DMS 273 treated with DMSO at 0.1 percent for 48 hours (cell line): ENCODE data around the gene NNMT.
A peak's percentile ranks its signal among the peaks of the same experiment; 100 is the strongest.
"Not testable (repeated sequence)": the region's sequence is repeated elsewhere in the genome, so short reads cannot be mapped to it uniquely, and the experiment has no call there.

Experiments used
- DNase-seq: peaks from one replicate; lab custom pipeline; 2025; lab: John Stamatoyannopoulos, UW

The NNMT gene

GRCh38 chr11:114310095-114310494 is 13.9 kb downstream of the NNMT start:
- DNase-seq = no peak

- DNase-seq = no peak
These were observed 15.7 kb downstream of the NNMT start for GRCh38 chr11:114311946-114312345.

DNA sequence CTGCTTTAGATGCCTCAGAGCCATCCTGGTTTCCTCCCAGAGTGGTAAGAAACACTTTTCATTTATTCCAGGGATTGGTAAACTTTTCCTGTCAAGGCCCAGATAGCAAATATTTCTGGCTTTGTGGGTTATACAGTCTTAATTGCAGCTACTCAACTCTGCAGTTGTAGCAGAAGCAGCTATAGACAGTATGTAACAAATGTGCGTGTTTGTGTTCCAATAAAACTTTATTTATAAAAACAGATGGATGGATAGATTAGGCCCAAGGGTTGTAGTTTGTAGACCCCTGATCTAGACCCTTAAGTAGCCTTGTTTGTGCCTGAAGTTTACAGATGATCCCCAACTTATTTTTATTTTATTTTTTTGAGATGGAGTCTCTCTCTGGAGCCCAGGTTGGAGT is 17.9 kb downstream of the NNMT start:
- no peak for DNase-seq

GRCh38 chr11:114315749-114316368 is 19.7 kb downstream of the NNMT start:
- DNase-seq = no peak

- no peak for DNase-seq
These were observed 21.0 kb downstream of the NNMT start for GRCh38 chr11:114316980-114317786.

- DNase-seq = no peak
These were observed 21.6 kb downstream of the NNMT start for GRCh38 chr11:114317787-114318137.

GRCh38 chr11:114318361-114318760 is 22.2 kb downstream of the NNMT start:
- no peak for DNase-seq

- DNase-seq = no peak
These were observed 23.6 kb downstream of the NNMT start for GRCh38 chr11:114319716-114320328.

DNA sequence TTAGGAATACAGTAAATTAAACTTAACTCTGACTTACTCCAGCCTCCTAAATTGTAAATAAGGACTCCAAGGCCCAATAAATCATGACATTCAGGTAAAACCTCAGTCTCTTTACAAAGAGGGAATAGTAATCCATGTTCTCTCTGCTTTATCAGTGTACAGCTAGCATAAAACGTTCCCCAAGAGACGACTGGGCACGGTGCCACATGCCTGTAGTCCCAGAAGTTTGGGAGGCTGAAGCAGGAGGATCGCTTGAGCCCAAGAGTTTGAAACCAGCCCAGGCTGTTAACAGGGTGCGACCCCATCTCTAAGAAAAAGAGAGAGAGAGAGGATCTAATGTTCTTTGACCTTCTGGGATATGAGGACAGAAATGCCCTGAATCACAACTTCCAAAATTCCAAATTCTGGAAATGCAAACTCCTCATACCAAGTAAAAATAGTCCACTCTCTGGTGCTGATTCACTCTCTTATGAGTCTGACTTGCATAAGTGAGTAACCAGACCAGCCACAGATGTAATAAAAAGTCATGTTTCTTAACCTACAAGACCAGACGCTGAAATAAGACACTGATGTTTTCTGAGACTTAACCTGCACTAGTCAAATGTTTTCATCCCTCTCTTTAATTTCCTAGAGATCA is 25.5 kb downstream of the NNMT start:
- no peak for DNase-seq

GRCh38 chr11:114322934-114323333 is 26.7 kb downstream of the NNMT start:
- no peak for DNase-seq

GRCh38 chr11:114326151-114326550 is 30.0 kb downstream of the NNMT start:
- DNase-seq = no peak

DNA sequence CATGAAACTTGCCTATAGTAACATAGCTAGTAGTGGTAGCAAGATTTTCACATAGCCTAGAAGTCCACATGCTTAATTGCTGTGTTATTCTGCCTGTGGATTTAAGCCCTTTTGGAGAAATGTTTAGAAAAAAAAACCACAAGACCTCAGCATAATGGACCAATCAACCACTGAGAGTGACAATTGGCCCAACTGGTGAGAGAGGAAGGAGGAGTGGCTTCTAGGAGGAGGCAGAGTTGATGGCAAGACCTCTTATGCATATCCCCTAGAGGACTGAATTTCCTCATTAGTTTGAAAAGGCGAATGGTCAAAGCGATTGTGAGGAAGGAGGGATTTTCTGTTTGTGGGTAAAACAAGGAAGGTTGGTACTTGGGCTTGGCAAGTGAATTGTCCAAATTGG is 30.6 kb downstream of the NNMT start:
- DNase-seq = no peak

- no peak for DNase-seq
These were observed 34.2 kb downstream of the NNMT start for GRCh38 chr11:114330373-114330772.

DNA sequence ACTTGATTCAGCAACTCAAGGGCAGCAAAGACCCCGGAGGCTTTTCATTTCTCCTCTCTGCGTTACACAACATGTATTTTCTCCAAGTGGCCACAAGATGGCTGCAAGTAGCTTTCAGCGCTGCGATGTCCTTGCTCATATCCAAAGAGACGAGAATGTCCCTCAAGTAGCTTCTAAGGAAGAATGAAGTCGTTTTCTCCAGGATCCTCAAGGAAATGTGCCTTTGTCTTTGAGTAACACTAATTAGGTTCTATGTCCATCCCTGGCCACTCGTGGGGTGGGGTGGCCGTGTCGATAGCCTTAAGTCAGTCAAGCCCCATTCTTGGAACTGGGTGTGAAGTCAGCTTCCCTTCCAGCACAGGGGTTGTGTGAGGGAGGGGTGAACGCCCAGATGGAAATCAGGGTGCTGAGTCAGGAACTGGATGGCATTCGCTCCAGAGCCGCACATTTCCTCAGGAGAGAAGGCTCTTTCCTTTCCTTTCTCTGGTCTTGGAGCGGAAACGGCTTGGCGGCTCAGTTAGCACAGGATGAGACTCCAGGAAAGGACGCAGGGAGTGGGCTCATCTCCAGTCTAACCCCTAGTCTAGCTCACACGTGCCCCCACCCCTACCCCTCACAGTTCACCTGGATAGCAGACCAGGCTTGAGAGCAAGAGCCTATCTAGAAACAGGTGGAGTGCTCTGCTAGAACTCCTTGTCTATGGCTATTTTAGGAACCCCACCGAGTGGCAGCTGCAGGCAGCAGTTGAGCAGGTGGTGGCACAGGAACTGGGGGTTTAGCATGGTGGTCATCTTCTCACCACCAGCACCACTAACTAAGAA is 44.3 kb downstream of the NNMT start:
- DNase-seq = peak; percentile 15

GRCh38 chr11:114341667-114342066 is 45.5 kb downstream of the NNMT start:
- DNase-seq = not testable (repeated sequence)

DNA sequence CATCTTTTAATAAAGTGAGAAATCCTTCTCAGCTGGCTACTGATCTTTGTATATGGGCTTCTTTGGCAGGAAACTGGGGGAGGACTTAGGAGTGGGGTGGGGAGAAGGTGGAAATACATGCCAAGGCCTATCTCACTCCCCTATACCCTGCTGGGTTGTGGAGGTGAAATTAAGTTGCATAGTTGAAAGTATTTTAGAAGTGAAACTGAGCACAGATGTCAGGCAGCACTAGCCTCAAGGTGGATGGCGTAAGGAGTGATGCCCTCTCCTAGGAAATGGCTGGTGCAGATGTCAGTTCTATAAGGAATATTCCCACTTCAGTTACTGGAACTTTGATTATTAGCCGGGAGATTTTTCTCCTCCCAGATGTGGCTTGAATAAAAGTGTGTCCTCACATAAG is 46.3 kb downstream of the NNMT start:
- no peak for DNase-seq

GRCh38 chr11:114343020-114343419 is 46.8 kb downstream of the NNMT start:
- no peak for DNase-seq

DNA sequence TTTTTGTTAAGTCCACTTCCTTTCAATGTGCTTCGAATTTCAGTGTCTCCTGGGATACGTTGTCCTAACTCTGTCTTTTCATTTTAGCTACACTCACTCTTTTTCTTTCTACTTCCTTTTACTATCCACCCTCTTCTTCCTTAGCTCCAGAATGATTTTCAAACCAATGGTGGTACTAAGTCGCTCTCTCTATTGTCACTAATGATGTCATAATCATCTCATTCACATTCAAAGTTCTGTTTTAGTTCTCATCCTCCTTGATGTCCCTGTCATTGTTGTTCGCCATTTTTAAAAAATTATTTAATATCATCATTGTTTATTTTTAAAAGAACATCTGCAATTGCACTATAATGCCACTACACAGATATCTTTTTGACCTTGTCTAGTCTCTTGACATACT is 47.3 kb downstream of the NNMT start:
- no peak for DNase-seq

DNA sequence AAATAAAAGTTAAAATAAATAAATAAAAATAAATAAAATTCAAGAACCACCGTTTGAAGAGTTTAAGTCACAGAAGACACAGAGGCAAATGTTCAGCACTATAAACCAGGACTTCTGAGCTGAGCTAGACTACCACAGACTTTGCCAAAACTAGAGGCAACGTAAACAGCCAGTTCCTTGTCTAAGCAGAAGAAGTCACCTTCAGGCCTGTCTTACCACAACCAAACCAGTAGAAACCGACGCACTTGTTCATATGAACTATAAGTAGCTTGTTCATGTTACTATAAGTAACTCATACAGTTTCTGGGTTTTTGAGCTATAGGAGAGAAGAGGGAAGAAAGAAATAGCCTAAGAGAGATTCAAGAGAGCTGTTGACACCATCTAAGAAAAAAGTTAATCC is 48.3 kb downstream of the NNMT start:
- no peak for DNase-seq

DNA sequence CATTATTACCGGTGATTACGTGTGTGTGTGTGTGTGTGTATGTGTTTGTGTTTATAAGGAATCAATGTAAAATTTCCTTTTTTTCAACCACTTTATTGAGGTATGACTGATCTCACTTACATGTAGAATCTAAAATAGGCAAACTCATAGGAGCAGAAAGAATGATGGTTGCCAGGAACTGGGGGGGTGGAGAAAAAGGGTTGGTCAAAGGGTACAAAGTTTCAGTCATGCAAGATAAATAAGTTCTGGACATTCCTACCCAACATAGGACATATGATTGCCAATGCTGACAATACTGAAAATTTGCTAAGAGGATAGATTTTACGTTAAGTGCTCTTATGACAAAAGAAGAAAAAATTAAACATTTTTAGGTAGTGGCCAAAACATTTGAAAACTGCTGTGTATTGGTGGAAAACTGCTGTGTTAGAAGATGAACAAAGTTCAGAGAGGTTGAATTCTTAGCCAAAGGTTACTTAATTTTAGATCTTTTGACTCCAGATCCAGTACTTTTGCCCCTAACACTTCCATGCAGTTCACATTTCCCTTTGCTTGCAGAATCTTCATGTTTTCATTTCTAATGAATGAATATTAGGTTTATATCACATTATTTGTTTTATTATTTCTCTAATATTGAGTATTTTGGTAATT is 49.5 kb downstream of the NNMT start:
- DNase-seq = no peak

DNA sequence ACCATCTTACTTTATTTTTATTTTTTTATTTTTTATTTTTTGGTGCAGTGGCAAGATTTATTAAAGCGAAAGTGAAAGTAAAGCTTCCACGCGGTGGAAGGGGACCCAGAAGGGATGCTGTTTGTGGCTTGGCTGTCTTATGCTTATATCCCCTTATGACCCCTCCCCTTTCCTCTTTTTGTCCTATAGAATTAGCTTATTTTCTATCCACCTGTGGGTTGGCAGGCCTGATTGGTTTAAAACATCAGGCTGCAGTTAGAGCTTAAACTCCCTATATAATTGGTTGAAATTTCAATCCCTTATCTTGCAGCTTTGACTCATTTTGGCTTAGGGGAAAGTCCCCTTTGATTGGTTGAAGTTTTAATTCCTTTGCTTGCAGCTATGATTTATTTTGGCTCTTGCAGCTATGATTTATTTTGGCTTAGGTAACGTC is 50.5 kb downstream of the NNMT start:
- DNase-seq = no peak
